ENCODE measurements around the gene IGSF3.

The IGSF3 gene

GRCh38 chr1:116544588-116545358 lies 122.8 kb downstream of the IGSF3 start:
- no peaks in the 10 kb centered on the region for H3K27me3 ChIP-seq (ENCODE audit: control insufficient read depth in 1 of 2, insufficient read depth in 2 of 2, low read length in 2 of 2)
- H3K4me1 ChIP-seq (ENCODE audit: control insufficient read depth in 1 of 2, insufficient read depth in 2 of 2, low read length in 2 of 2), result peaks cover 0 to 3% of the 10 kb centered on the region in 2 donors
- no peaks in the 10 kb centered on the region for H3K9me3 ChIP-seq (ENCODE audit: control insufficient read depth in 1 of 2, low read length in 2 of 2)
- no peak overlapping the region for H3K27ac ChIP-seq (ENCODE audit: low read depth, low read length)
- H3K4me3 ChIP-seq (ENCODE audit: low read depth in 1 of 2, low read length in 2 of 2), result no peak overlapping the region
- H3K9ac ChIP-seq (ENCODE audit: low read depth in 1 of 2, low read length in 2 of 2), result no peak overlapping the region
- peaks cover 8 to 15% of the 10 kb centered on the region in 2 donors for H3K36me3 ChIP-seq (ENCODE audit: control insufficient read depth in 1 of 2, insufficient read depth in 2 of 2, low read length in 2 of 2)

DNA sequence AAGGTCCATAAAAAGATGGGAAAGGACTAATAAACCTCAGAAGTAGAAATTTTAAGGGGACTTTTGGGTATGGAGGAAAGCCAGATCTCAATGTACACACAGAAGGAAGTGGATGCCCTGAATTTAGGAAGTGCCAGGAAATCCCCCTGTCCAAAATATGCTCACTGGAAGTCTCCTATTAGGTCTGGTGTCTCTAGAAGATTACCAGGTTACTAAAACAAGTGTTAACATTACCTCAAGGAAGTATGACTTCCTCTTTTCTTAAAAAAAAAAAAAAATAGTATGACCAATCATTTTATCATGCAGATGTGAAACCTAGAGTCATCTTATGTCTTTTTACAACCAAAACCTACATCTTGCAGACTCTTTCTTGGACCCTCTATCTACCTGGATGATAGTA lies 127.4 kb downstream of the IGSF3 start:
- Histone ChIP-seq H3K9ac (ENCODE audit: low read depth in 1 of 2, low read length in 2 of 2) (no peak overlapping the region), H3K4me1 (ENCODE audit: control insufficient read depth in 1 of 2, insufficient read depth in 2 of 2, low read length in 2 of 2) (peaks cover 3 to 26% of the 10 kb centered on the region in 2 donors), H3K27ac (ENCODE audit: low read depth, low read length) (no peak overlapping the region), H3K4me3 (ENCODE audit: low read depth in 1 of 2, low read length in 2 of 2) (no peak overlapping the region), H3K9me3 (ENCODE audit: control insufficient read depth in 1 of 2, low read length in 2 of 2) (no peaks in the 10 kb centered on the region), H3K27me3 (ENCODE audit: control insufficient read depth in 1 of 2, insufficient read depth in 2 of 2, low read length in 2 of 2) (no peaks in the 10 kb centered on the region), H3K36me3 (ENCODE audit: control insufficient read depth in 1 of 2, insufficient read depth in 2 of 2, low read length in 2 of 2) (peaks cover 8 to 20% of the 10 kb centered on the region in 2 donors)

- H3K27ac ChIP-seq (ENCODE audit: low read depth, low read length), result no peak overlapping the region
- H3K9ac ChIP-seq (ENCODE audit: low read depth in 1 of 2, low read length in 2 of 2), result no peak overlapping the region
- peaks cover 3 to 26% of the 10 kb centered on the region in 2 donors for H3K4me1 ChIP-seq (ENCODE audit: control insufficient read depth in 1 of 2, insufficient read depth in 2 of 2, low read length in 2 of 2)
- H3K27me3 ChIP-seq (ENCODE audit: control insufficient read depth in 1 of 2, insufficient read depth in 2 of 2, low read length in 2 of 2), result no peaks in the 10 kb centered on the region
- no peak overlapping the region for H3K4me3 ChIP-seq (ENCODE audit: low read depth in 1 of 2, low read length in 2 of 2)
- peaks cover 8 to 28% of the 10 kb centered on the region in 2 donors for H3K36me3 ChIP-seq (ENCODE audit: control insufficient read depth in 1 of 2, insufficient read depth in 2 of 2, low read length in 2 of 2)
- H3K9me3 ChIP-seq (ENCODE audit: control insufficient read depth in 1 of 2, low read length in 2 of 2), result no peaks in the 10 kb centered on the region
Measured at GRCh38 chr1:116538544-116538943, 129.0 kb downstream of the IGSF3 start.

GRCh38 chr1:116537898-116538297 lies 129.6 kb downstream of the IGSF3 start:
- H3K9ac ChIP-seq (ENCODE audit: low read depth in 1 of 2, low read length in 2 of 2), result no peak overlapping the region
- peaks cover 3 to 26% of the 10 kb centered on the region in 2 donors for H3K4me1 ChIP-seq (ENCODE audit: control insufficient read depth in 1 of 2, insufficient read depth in 2 of 2, low read length in 2 of 2)
- no peaks in the 10 kb centered on the region for H3K27me3 ChIP-seq (ENCODE audit: control insufficient read depth in 1 of 2, insufficient read depth in 2 of 2, low read length in 2 of 2)
- no peaks in the 10 kb centered on the region for H3K9me3 ChIP-seq (ENCODE audit: control insufficient read depth in 1 of 2, low read length in 2 of 2)
- no peak overlapping the region for H3K27ac ChIP-seq (ENCODE audit: low read depth, low read length)
- H3K36me3 ChIP-seq (ENCODE audit: control insufficient read depth in 1 of 2, insufficient read depth in 2 of 2, low read length in 2 of 2), result peaks cover 1 to 29% of the 10 kb centered on the region in 2 donors
- no peak overlapping the region for H3K4me3 ChIP-seq (ENCODE audit: low read depth in 1 of 2, low read length in 2 of 2)

GRCh38 chr1:116537040-116537831 lies 130.3 kb downstream of the IGSF3 start:
- H3K4me3 ChIP-seq (ENCODE audit: low read depth in 1 of 2, low read length in 2 of 2), result no peak overlapping the region
- no peaks in the 10 kb centered on the region for H3K27me3 ChIP-seq (ENCODE audit: control insufficient read depth in 1 of 2, insufficient read depth in 2 of 2, low read length in 2 of 2)
- no peak overlapping the region for H3K9ac ChIP-seq (ENCODE audit: low read depth in 1 of 2, low read length in 2 of 2)
- H3K9me3 ChIP-seq (ENCODE audit: control insufficient read depth in 1 of 2, low read length in 2 of 2), result no peaks in the 10 kb centered on the region
- peaks cover 3 to 26% of the 10 kb centered on the region in 2 donors for H3K4me1 ChIP-seq (ENCODE audit: control insufficient read depth in 1 of 2, insufficient read depth in 2 of 2, low read length in 2 of 2)
- H3K36me3 ChIP-seq (ENCODE audit: control insufficient read depth in 1 of 2, insufficient read depth in 2 of 2, low read length in 2 of 2), result peaks cover under 1 to 26% of the 10 kb centered on the region in 2 donors
- no peak overlapping the region for H3K27ac ChIP-seq (ENCODE audit: low read depth, low read length)

DNA sequence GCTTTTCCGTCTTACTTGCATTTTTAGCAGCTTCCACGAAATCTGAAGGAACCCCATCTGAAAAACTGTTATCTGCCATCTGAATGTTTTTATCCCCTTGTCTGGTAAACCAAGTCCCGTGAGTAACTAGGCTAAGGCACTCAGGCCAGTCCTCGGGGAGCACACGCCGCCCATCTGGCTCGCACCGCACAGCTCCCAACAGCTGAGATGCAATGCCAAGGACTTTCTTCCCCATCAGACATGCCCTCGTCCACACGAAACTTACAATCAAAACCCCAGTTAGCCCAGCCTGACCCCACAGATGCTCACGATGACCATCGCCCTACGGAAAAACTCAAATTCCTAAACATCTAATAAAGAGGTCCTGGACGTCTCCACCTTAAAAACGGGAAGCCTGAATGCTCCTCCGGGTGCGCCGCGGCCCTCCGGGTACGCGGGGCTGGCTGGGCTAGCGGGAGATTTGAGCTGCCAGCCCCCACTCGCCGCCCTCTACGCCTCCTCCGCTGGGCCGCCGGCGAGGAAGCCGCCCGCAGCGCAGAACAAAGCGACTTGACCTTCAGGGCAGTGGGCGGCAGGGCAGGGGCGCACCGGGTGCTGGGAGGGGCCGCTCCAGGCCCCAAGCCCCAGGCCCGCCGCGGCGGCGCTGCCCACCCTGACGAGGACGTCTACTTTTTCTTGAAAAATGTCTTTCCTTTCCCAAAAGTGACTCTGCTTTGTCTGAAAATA lies 133.4 kb downstream of the IGSF3 start:
- peaks cover 5 to 28% of the 10 kb centered on the region in 2 donors for H3K36me3 ChIP-seq (ENCODE audit: control insufficient read depth in 1 of 2, insufficient read depth in 2 of 2, low read length in 2 of 2)
- no peaks in the 10 kb centered on the region for H3K27me3 ChIP-seq (ENCODE audit: control insufficient read depth in 1 of 2, insufficient read depth in 2 of 2, low read length in 2 of 2)
- no peak overlapping the region for H3K9ac ChIP-seq (ENCODE audit: low read depth in 1 of 2, low read length in 2 of 2)
- no peak overlapping the region for H3K4me3 ChIP-seq (ENCODE audit: low read depth in 1 of 2, low read length in 2 of 2)
- H3K4me1 ChIP-seq (ENCODE audit: control insufficient read depth in 1 of 2, insufficient read depth in 2 of 2, low read length in 2 of 2), result peaks cover 3 to 19% of the 10 kb centered on the region in 2 donors
- H3K9me3 ChIP-seq (ENCODE audit: control insufficient read depth in 1 of 2, low read length in 2 of 2), result no peaks in the 10 kb centered on the region
- no peak overlapping the region for H3K27ac ChIP-seq (ENCODE audit: low read depth, low read length)

DNA sequence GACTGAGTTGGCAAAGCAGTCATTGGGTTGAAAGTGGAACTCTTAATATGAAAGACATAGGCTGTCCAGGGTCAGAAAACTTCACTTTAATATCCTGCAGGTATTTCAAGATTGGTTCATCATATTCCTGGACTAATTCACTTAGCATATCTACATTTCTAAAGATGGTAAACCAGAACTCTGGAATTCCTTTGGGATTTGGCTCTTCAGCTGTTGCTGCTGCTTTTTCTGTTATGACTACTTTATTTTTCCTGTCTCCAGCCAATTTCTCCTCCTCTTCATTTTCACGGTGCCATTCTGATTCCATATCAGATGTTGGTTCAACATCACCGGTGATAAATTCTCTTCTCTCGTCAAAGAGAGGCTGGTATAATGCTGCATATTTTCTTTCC lies 134.1 kb downstream of the IGSF3 start:
- H3K27me3 ChIP-seq (ENCODE audit: control insufficient read depth in 1 of 2, insufficient read depth in 2 of 2, low read length in 2 of 2), result no peaks in the 10 kb centered on the region
- no peak overlapping the region for H3K4me3 ChIP-seq (ENCODE audit: low read depth in 1 of 2, low read length in 2 of 2)
- peaks cover 5 to 28% of the 10 kb centered on the region in 2 donors for H3K36me3 ChIP-seq (ENCODE audit: control insufficient read depth in 1 of 2, insufficient read depth in 2 of 2, low read length in 2 of 2)
- no peak overlapping the region for H3K27ac ChIP-seq (ENCODE audit: low read depth, low read length)
- no peak overlapping the region for H3K9ac ChIP-seq (ENCODE audit: low read depth in 1 of 2, low read length in 2 of 2)
- H3K9me3 ChIP-seq (ENCODE audit: control insufficient read depth in 1 of 2, low read length in 2 of 2), result no peaks in the 10 kb centered on the region
- peaks cover 3 to 11% of the 10 kb centered on the region in 2 donors for H3K4me1 ChIP-seq (ENCODE audit: control insufficient read depth in 1 of 2, insufficient read depth in 2 of 2, low read length in 2 of 2)

- H3K9me3 ChIP-seq (ENCODE audit: control insufficient read depth in 1 of 2, low read length in 2 of 2), result no peaks in the 10 kb centered on the region
- H3K4me1 ChIP-seq (ENCODE audit: control insufficient read depth in 1 of 2, insufficient read depth in 2 of 2, low read length in 2 of 2), result peaks cover 0 to 5% of the 10 kb centered on the region in 2 donors
- H3K4me3 ChIP-seq (ENCODE audit: low read depth in 1 of 2, low read length in 2 of 2), result no peak overlapping the region
- no peaks in the 10 kb centered on the region for H3K27me3 ChIP-seq (ENCODE audit: control insufficient read depth in 1 of 2, insufficient read depth in 2 of 2, low read length in 2 of 2)
- H3K27ac ChIP-seq (ENCODE audit: low read depth, low read length), result no peak overlapping the region
- H3K9ac ChIP-seq (ENCODE audit: low read depth in 1 of 2, low read length in 2 of 2), result no peak overlapping the region
- peaks cover 5 to 28% of the 10 kb centered on the region in 2 donors for H3K36me3 ChIP-seq (ENCODE audit: control insufficient read depth in 1 of 2, insufficient read depth in 2 of 2, low read length in 2 of 2)
Measured at GRCh38 chr1:116532671-116533428, 134.7 kb downstream of the IGSF3 start.

DNA sequence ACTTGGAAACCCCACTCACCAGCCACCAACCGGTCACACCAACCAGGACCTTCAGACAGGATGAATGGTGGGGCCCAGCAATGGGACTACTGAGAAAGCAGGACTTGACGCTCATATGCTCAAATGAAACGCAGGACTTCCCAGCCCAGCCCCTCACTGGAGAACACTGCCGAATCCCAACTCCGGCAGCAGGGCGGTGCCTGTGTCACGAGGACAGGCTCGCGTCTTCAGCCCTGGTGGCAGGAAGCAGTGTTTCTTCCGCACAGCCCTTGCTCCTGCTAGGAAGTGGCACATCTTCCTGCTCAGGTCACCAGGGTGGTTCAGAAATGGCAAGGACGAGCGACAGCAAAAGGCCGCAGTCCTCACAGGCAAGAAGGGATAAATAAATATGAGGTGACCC lies 135.6 kb downstream of the IGSF3 start:
- Histone ChIP-seq H3K36me3 (ENCODE audit: control insufficient read depth in 1 of 2, insufficient read depth in 2 of 2, low read length in 2 of 2) (peaks cover 5 to 28% of the 10 kb centered on the region in 2 donors), H3K9me3 (ENCODE audit: control insufficient read depth in 1 of 2, low read length in 2 of 2) (peaks cover 0 to 8% of the 10 kb centered on the region in 2 donors), H3K27ac (ENCODE audit: low read depth, low read length) (no peak overlapping the region), H3K9ac (ENCODE audit: low read depth in 1 of 2, low read length in 2 of 2) (no peak overlapping the region), H3K27me3 (ENCODE audit: control insufficient read depth in 1 of 2, insufficient read depth in 2 of 2, low read length in 2 of 2) (no peaks in the 10 kb centered on the region), H3K4me1 (ENCODE audit: control insufficient read depth in 1 of 2, insufficient read depth in 2 of 2, low read length in 2 of 2) (no peaks in the 10 kb centered on the region), H3K4me3 (ENCODE audit: low read depth in 1 of 2, low read length in 2 of 2) (no peak overlapping the region)

All from duodenal mucosa (tissue), 2 donors.